ENCODE results near the gene SPATS1. TPM values are rescaled to one million over a fixed set of nuclear protein-coding genes. Genes with fewer than 3 reads are reported as not detected.

Gene SPATS1
- total and polyA plus RNA-seq, 2 of the 13 experiments (the other 11 are each of a cell fraction or from before 2014, with no cell fraction given), result not detected

DNA sequence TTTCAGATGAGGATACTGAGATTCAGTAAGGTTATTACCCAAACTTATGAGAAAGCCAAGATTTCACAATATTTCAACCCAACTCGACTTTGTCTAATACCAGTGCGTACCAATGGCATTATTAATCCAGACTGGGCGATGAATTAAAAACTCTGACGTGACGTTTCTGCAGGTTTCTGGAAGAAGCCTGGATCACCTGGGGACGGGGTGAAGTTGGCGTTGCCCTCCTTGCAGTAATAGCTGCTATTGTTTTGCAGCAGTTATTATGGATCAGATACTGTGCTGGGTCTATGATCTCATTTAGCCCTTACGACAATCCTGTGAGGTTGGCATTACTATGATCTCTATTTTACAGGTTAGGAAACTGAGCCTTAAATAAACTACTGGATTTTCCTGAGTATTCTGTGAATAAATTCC, 44.5 kb downstream of the SPATS1 start (continued):
- TF ChIP-seq, protein P1, sequence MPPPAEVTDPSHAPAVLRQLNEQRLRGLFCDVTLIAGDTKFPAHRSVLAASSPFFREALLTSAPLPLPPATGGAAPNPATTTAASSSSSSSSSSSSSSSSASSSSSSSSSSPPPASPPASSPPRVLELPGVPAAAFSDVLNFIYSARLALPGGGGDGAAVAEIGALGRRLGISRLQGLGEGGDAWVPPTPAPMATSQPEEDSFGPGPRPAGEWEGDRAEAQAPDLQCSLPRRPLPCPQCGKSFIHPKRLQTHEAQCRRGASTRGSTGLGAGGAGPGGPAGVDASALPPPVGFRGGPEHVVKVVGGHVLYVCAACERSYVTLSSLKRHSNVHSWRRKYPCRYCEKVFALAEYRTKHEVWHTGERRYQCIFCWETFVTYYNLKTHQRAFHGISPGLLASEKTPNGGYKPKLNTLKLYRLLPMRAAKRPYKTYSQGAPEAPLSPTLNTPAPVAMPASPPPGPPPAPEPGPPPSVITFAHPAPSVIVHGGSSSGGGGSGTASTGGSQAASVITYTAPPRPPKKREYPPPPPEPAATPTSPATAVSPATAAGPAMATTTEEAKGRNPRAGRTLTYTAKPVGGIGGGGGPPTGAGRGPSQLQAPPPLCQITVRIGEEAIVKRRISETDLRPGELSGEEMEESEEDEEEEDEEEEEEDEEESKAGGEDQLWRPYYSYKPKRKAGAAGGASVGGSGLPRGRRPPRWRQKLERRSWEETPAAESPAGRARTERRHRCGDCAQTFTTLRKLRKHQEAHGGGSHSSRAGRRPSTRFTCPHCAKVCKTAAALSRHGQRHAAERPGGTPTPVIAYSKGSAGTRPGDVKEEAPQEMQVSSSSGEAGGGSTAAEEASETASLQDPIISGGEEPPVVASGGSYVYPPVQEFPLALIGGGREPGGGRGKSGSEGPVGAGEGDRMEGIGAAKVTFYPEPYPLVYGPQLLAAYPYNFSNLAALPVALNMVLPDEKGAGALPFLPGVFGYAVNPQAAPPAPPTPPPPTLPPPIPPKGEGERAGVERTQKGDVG (CRISPR knock-in tag; IDR thresholded peaks at IDR 0.05; ENCODE audit: borderline replicate concordance), result 0 out of 2 replicates have a peak, but pooled peaks have one; percentile 1

DNA sequence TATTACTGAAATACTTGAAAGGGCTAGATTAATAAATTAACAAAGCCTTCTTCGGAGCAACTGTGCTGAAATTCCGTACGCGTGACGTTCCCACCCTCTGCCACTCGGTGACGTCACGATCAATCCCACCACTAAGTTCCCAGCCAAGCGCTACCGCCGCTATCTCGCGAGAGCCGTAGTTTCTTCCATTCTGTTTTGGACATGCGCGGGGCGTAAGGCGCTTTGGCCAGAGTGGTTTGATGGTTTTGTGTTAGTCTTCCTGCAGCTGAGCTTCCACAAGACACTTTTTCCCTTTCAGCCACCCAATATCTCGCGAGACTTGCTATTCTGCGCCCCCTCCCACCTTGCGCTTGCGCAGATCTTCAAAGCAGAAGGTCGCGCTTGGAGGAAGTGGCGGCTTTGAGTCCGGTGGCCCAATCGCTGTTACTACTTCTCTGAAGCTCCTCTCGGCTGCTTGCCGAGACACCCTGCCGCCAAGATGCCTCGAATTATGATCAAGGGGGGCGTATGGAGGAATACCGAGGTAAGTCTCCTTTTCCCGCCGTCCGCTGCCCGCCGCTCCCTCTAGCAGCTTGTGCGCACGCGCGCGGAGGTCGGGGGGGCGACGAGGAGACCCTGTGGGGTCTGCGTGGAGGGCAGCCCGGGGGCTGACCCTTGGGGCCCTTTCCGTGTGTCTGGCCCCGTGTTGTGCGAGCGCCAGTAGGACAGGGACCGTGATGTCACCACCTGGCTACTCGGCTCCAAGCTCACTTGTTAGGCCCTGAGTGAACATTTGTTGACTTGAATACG, 45.1 kb downstream of the SPATS1 start, which contains the start of gene CDC5L:
Gene CDC5L (plus strand): TSS at position 361 of the 789 bp plus-strand sequence. CDS start 118 bp downstream, at position 479.
- Histone ChIP-seq H3K4me1 (ENCODE audit: insufficient read depth, low read length) (peaks cover 34% of the 10 kb centered on the region), H4K20me1 (ENCODE audit: insufficient read depth, low read length) (peaks cover 27% of the 10 kb centered on the region), H3K36me3 (replicated peaks in 1 of 2; ENCODE audit: control insufficient read depth in 1 of 2, insufficient read depth in 2 of 2, low read length in 2 of 2) (peaks cover 2 to 18% of the 10 kb centered on the region in 2 experiments; a peak in 4 of 5 replicates), H2AFZ (ENCODE audit: low read length) (peak within 1 kb of the TSS; percentile 60), H3K4me2 (ENCODE audit: low read depth, low read length) (peak within 1 kb of the TSS; percentile 97), H3K9me3 (ENCODE audit: low read length) (no peaks in the 10 kb centered on the region), H3K4me3 (replicated peaks in 1 of 3; ENCODE audit: insufficient read depth in 1 of 3, low read depth in 2 of 3, low read length in 3 of 3) (peak within 1 kb of the TSS; percentile 70 to 96 (median 85)), H3K27ac (ENCODE audit: extremely low read length, insufficient read depth, low read length) (peak within 1 kb of the TSS; percentile 89), H3K9ac (ENCODE audit: insufficient read depth, low read depth, low read length) (peak within 1 kb of the TSS; percentile 93), H3K79me2 (ENCODE audit: insufficient read depth, low read length) (peaks cover 35% of the 10 kb centered on the region), H3K27me3 (ENCODE audit: control insufficient read depth in 1 of 2, insufficient read depth in 2 of 2, low read length in 2 of 2) (peaks cover 0 to 3% of the 10 kb centered on the region in 2 experiments; a peak in 1 of 5 replicates)
- FAIRE-seq, result peak; percentile 94
- ChIA-PET CTCF (ENCODE audit: low intra/inter-chr PET ratio, low total read pairs) (no interaction called here), POLR2A (interaction anchor here (0.5 to 1.3 kb wide), 17 partner anchors 7 to 990 kb away, joined by 3 to 13 read pairs (median 3); partner anchors contain the start of genes AARS2, HSP90AB1 and SUPT3H)
- peak; percentile 93 for ATAC-seq
- in situ Hi-C loops (cut with HindIII; ENCODE audit: extremely low pct_ligation_motif_present, low pct_unique_long_range_greater_than_20kb) (no loop called here), intact Hi-C loops (cut with micrococcal nuclease; ENCODE audit: unreplicated experiment) (no loop called here)
- under 1% methylated on average over 48 of the region's 56 CpGs for WGBS (ENCODE audit: low lambda C conversion rate)
- BruUV-seq (replicated peaks), result no TSS peak
- peak; percentile 99 for DNase-seq (ENCODE audit: low spot score)
- peak; percentile 63; the same call in 1 of the 2 replicates for TF ChIP-seq ISL2 (CRISPR knock-in tag; IDR thresholded peaks at IDR 0.05)
- TF ChIP-seq NFIC (IDR thresholded peaks at IDR 0.05; ENCODE audit: low read length), result no peak
- TF ChIP-seq, protein P2, sequence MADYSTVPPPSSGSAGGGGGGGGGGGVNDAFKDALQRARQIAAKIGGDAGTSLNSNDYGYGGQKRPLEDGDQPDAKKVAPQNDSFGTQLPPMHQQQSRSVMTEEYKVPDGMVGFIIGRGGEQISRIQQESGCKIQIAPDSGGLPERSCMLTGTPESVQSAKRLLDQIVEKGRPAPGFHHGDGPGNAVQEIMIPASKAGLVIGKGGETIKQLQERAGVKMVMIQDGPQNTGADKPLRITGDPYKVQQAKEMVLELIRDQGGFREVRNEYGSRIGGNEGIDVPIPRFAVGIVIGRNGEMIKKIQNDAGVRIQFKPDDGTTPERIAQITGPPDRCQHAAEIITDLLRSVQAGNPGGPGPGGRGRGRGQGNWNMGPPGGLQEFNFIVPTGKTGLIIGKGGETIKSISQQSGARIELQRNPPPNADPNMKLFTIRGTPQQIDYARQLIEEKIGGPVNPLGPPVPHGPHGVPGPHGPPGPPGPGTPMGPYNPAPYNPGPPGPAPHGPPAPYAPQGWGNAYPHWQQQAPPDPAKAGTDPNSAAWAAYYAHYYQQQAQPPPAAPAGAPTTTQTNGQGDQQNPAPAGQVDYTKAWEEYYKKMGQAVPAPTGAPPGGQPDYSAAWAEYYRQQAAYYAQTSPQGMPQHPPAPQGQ (CRISPR knock-in tag; IDR thresholded peaks at IDR 0.05; ENCODE audit: borderline replicate concordance), result 0 out of 2 replicates have a peak, but pooled peaks have one; percentile 29
- 0 out of 2 replicates have a peak, but pooled peaks have one; percentile 60 for TF ChIP-seq ZNF230 (CRISPR knock-in tag; IDR thresholded peaks at IDR 0.05)
- no peak for TF ChIP-seq NR1H2 (CRISPR knock-in tag; IDR thresholded peaks at IDR 0.05; ENCODE audit: borderline replicate concordance, low read depth)
- no peak for TF ChIP-seq FIP1L1 (IDR thresholded peaks at IDR 0.05; ENCODE audit: borderline replicate concordance, insufficient read depth, low read depth, low read length)
- TF ChIP-seq ZNF124 (CRISPR knock-in tag; IDR thresholded peaks at IDR 0.05), result peak; percentile 61; the same call in 1 of the 2 replicates
- peak; percentile 97 for TF ChIP-seq ATF7-NPFF (CRISPR knock-in tag; IDR thresholded peaks at IDR 0.05; ENCODE audit: low read depth)
- TF ChIP-seq, protein P3, sequence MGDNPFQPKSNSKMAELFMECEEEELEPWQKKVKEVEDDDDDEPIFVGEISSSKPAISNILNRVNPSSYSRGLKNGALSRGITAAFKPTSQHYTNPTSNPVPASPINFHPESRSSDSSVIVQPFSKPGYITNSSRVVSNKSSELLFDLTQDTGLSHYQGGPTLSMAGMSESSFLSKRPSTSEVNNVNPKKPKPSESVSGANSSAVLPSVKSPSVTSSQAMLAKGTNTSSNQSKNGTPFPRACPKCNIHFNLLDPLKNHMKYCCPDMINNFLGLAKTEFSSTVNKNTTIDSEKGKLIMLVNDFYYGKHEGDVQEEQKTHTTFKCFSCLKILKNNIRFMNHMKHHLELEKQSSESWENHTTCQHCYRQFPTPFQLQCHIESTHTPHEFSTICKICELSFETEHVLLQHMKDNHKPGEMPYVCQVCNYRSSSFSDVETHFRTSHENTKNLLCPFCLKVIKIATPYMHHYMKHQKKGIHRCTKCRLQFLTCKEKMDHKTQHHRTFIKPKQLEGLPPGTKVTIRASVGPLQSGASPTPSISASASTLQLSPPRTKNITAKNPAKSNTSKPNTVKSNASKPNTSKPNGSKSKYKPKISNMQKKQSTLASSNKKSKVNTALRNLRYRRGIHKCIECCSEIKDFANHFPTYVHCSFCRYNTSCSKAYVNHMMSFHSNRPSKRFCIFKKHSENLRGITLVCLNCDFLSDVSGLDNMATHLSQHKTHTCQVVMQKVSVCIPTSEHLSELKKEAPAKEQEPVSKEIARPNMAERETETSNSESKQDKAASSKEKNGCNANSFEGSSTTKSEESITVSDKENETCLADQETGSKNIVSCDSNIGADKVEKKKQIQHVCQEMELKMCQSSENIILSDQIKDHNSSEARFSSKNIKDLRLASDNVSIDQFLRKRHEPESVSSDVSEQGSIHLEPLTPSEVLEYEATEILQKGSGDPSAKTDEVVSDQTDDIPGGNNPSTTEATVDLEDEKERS (CRISPR knock-in tag; IDR thresholded peaks at IDR 0.05), result 0 out of 2 replicates have a peak, but pooled peaks have one; percentile 23

Data from HepG2 (cell line).